SU-DHL-6 (cell line): ENCODE data around the gene ZNF678.

Experiments
- CTCF ChIP-seq: fragments of 200-600 bp; sonication (generic); IDR thresholded peaks from one replicate; pipeline ENCODE4 v1.5.1; 2017; ENCODE audit warnings: antibody characterized with exemption, mild to moderate bottlenecking, low read length, moderate library complexity; ENCODE audit not compliant: insufficient read depth, poor library complexity, severe bottlenecking
- EZH2phosphoT487 ChIP-seq: fragments of 200-600 bp; sonication (generic), shearing (Covaris generic); conservative IDR thresholded peaks from 2 replicates; pipeline ENCODE4 v1.6.1; 2018; ENCODE audit warnings: mild to moderate bottlenecking, antibody characterized with exemption, low read length, moderate library complexity, mixed read lengths

DNA sequence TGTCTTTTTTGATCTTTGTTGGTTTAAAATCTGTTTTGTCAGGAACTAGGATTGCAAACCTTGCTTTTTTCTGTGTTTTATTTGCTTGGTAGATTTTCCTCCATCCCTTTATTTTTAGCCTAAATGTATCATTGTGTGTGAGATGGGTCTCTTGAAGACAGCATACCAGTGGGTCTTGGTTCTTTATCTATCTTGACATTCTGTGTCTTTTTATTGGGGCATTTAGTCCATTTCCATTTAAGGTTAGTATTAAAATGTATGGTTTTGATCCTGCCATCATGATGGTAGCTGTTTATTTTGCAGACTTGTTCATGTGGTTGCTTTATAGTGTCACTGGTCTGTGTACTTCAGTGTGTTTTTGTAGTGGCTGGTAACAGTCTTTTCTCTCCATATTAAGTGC lies 14.1 kb downstream of the ZNF678 start:
- TF ChIP-seq CTCF (no peak), EZH2phosphoT487 (no peak)
